Motor neuron (in vitro differentiated cells): ENCODE results near the gene MPHOSPH8. TPM values are rescaled to one million over a fixed set of nuclear protein-coding genes. Genes with fewer than 3 reads are reported as not detected.

Source experiments
- ATAC-seq, 8 experiments: fragments of 200-7000 bp; cut with Tn5 transposase; replicated peaks in 6 of 8; 2 replicates each; pipeline ENCODE4 v1.8.0; 2021; ENCODE audit warnings: mild to moderate bottlenecking in 8 of 8, moderate library complexity in 8 of 8
- H3K27ac ChIP-seq, 2 donors: fragments of 250-450 bp; sonication (Bioruptor Pico); 2 replicates each; pipeline ENCODE4 v1.9.0; 2021; ENCODE audit warnings: antibody characterized with exemption in 2 of 2, mild to moderate bottlenecking in 2 of 2, moderate library complexity in 1 of 2
- H3K4me1 ChIP-seq, 2 donors: fragments of 250-450 bp; sonication (Bioruptor Pico); replicated peaks in 1 of 2; 2 replicates each; pipeline ENCODE4 v1.6.1; 2021; ENCODE audit warnings: antibody characterized with exemption in 2 of 2, mild to moderate bottlenecking in 2 of 2, moderate library complexity in 1 of 2
- H3K4me3 ChIP-seq, 5 donors: fragments of 250-450 bp; sonication (Bioruptor Pico); 2 replicates each; pipeline ENCODE4 v1.9.0; 2021; ENCODE audit warnings: antibody characterized with exemption in 5 of 5, mild to moderate bottlenecking in 5 of 5, moderate library complexity in 4 of 5
- whole genome bisulfite sequencing, 10 experiments: fragments of 450-650 bp; shearing (Covaris generic); methylation state at CpG; one replicate each; pipeline ENCODE4 v1.0.0; 2022; 5-methylcytosine and 5-hydroxymethylcytosine counted together
- in situ Hi-C, 9 experiments: fragments of 400-800 bp; cut with MboI; loops; one replicate each; pipeline ENCODE4 v1.15.0; 2021; ENCODE audit warnings: low sequenced_read_pairs in 9 of 9, low pct_unique_long_range_greater_than_20kb in 2 of 9; ENCODE audit not compliant: unreplicated experiment in 9 of 9
- total RNA-seq, 8 experiments: library from RNA; unstranded; fragments of 300-600 nt; gene quantifications; 2 replicates each; pipeline versions ENCODE4 v1.2.3 to v1.2.4, GENCODE V29; 2022

Gene MPHOSPH8
- total RNA-seq, 8 experiments from 2014 or later = 27.5 to 58.6 (median 34.8) TPM

- no peak overlapping the region for H3K27ac ChIP-seq
- H3K4me1 ChIP-seq = no peaks in the 10 kb centered on the region
- in situ Hi-C loops = no loop called here
- ATAC-seq = no peak
- H3K4me3 ChIP-seq = no peak overlapping the region
- 83 to 100% (median 93%) methylated on average over 1 to 4 of the region's 4 CpGs for WGBS, 10 experiments
Measured at GRCh38 chr13:19646063-19646462, 12.6 kb downstream of the MPHOSPH8 start.

- 71 to 100% (median 97%) methylated on average over 1 to 4 of the region's 4 CpGs for WGBS, 10 experiments
- H3K27ac ChIP-seq = no peak overlapping the region
- H3K4me1 ChIP-seq = no peaks in the 10 kb centered on the region
- in situ Hi-C loops = no loop called here
- no peak overlapping the region for H3K4me3 ChIP-seq
- ATAC-seq = no peak
Measured at GRCh38 chr13:19650742-19651141, 17.3 kb downstream of the MPHOSPH8 start.

- 0 to 50% (median 12%) methylated on average over 1 to 4 of the region's 4 CpGs; no CpG with 5 or more reads in 6 of the 10 experiments for WGBS, 10 experiments
- H3K27ac ChIP-seq = peak overlapping the region in 1 of 2 donors; percentile 5
- H3K4me3 ChIP-seq = no peak overlapping the region
- peak; percentile 76 to 99 (median 90) for ATAC-seq
- peaks cover 5 to 11% of the 10 kb centered on the region in 2 donors for H3K4me1 ChIP-seq
- in situ Hi-C loops = no loop called here
Measured at GRCh38 chr13:19657872-19658591, 24.6 kb downstream of the MPHOSPH8 start.

- in situ Hi-C loops = no loop called here
- H3K27ac ChIP-seq = no peak overlapping the region
- no peak for ATAC-seq
- H3K4me1 ChIP-seq = peaks cover 5 to 11% of the 10 kb centered on the region in 2 donors
- no peak overlapping the region for H3K4me3 ChIP-seq
Measured at GRCh38 chr13:19658831-19659230, 25.4 kb downstream of the MPHOSPH8 start.

GRCh38 chr13:19661126-19661525 lies 27.7 kb downstream of the MPHOSPH8 start:
- H3K4me3 ChIP-seq = no peak overlapping the region
- ATAC-seq = no peak
- H3K27ac ChIP-seq = no peak overlapping the region
- in situ Hi-C loops = no loop called here
- 40 to 100% (median 97%) methylated on average over 1 to 2 of the region's 2 CpGs; no CpG with 5 or more reads in 2 of the 10 experiments for WGBS, 10 experiments
- H3K4me1 ChIP-seq = peaks cover 5 to 11% of the 10 kb centered on the region in 2 donors

GRCh38 chr13:19661561-19661960 lies 28.1 kb downstream of the MPHOSPH8 start:
- ATAC-seq = no peak
- WGBS, 10 experiments = 60 to 100% (median 89%) methylated on average over 1 to 14 of the region's 15 CpGs
- Histone ChIP-seq H3K4me1 (peaks cover 5 to 11% of the 10 kb centered on the region in 2 donors), H3K27ac (no peak overlapping the region), H3K4me3 (no peak overlapping the region)
- in situ Hi-C loops = no loop called here

- no peak overlapping the region for H3K27ac ChIP-seq
- H3K4me1 ChIP-seq = peaks cover 1 to 5% of the 10 kb centered on the region in 2 donors
- in situ Hi-C loops = no loop called here
- no peak for ATAC-seq
- H3K4me3 ChIP-seq = no peak overlapping the region
- WGBS, 10 experiments = 60 to 96% (median 85%) methylated on average over 2 to 12 of the region's 13 CpGs; no CpG with 5 or more reads in 4 of the 10 experiments
Measured at GRCh38 chr13:19663416-19663979, 30.0 kb downstream of the MPHOSPH8 start.

GRCh38 chr13:19664481-19665230 lies 31.2 kb downstream of the MPHOSPH8 start:
- H3K27ac ChIP-seq = no peak overlapping the region
- no peaks in the 10 kb centered on the region for H3K4me1 ChIP-seq
- no peak overlapping the region for H3K4me3 ChIP-seq
- in situ Hi-C loops = no loop called here
- 76 to 100% (median 92%) methylated on average over 1 to 7 of the region's 14 CpGs; no CpG with 5 or more reads in 1 of the 10 experiments for WGBS, 10 experiments
- no peak for ATAC-seq

- Histone ChIP-seq H3K27ac (no peak overlapping the region), H3K4me1 (no peaks in the 10 kb centered on the region), H3K4me3 (no peak overlapping the region)
- 40 to 100% (median 80%) methylated on average over 1 to 7 of the region's 14 CpGs; no CpG with 5 or more reads in 3 of the 10 experiments for WGBS, 10 experiments
- in situ Hi-C loops = no loop called here
- peak in 2 of 8 experiments; percentile 25 to 45 for ATAC-seq
Measured at GRCh38 chr13:19665427-19665859, 32.0 kb downstream of the MPHOSPH8 start.

GRCh38 chr13:19668778-19669177 lies 35.3 kb downstream of the MPHOSPH8 start:
- ATAC-seq = no peak
- Histone ChIP-seq H3K4me1 (no peaks in the 10 kb centered on the region), H3K4me3 (no peak overlapping the region), H3K27ac (no peak overlapping the region)
- 56 to 100% (median 100%) methylated on average over 1 to 6 of the region's 9 CpGs for WGBS, 10 experiments
- in situ Hi-C loops = no loop called here

GRCh38 chr13:19670147-19670546 lies 36.7 kb downstream of the MPHOSPH8 start:
- WGBS, 10 experiments = 50 to 88% (median 67%) methylated on average over 2 to 3 of the region's 3 CpGs; no CpG with 5 or more reads in 3 of the 10 experiments
- no peak overlapping the region for H3K27ac ChIP-seq
- H3K4me3 ChIP-seq = no peak overlapping the region
- no peaks in the 10 kb centered on the region for H3K4me1 ChIP-seq
- in situ Hi-C loops = no loop called here
- no peak for ATAC-seq

- Histone ChIP-seq H3K27ac (no peak overlapping the region), H3K4me1 (no peaks in the 10 kb centered on the region), H3K4me3 (no peak overlapping the region)
- in situ Hi-C loops = no loop called here
- ATAC-seq = no peak
- WGBS, 10 experiments = 23 to 95% (median 82%) methylated on average over 2 to 5 of the region's 5 CpGs; no CpG with 5 or more reads in 1 of the 10 experiments
Measured at GRCh38 chr13:19672990-19673389, 39.5 kb downstream of the MPHOSPH8 start.
